ENCODE data around the gene FAM227B. TPM values are rescaled to one million over a fixed set of nuclear protein-coding genes. Genes with fewer than 3 reads are reported as not detected.

The FAM227B gene
- total and polyA plus RNA-seq, 2 donors (not counting 1 experiment from before 2014, with no cell fraction given) = 2.7 to 9.7 TPM

DNA sequence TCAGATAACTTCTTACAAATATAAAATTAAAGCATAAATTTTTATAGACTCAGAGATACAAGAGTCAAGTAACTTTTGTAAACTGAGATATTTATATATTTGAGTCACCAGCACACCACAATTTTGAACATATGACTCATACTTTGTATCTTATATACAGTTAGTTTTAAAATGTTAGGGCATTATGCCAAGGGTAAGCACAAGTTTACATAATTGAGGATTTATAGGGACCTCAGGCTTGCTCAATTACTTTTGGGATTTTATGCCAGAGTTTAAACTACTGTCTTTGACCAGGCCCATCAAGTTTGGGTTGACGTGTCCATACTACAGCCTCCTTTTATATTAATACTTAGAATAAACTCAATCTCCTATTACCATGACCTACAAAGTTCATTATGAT is 205.0 kb downstream of the FAM227B start:
- Histone ChIP-seq H3K4me2 (ENCODE audit: extremely low read depth, insufficient read depth, low read length) (peak overlapping the region; percentile 25), H3K9me3 (ENCODE audit: control insufficient read depth, insufficient read depth, low read depth, low read length) (no peaks in the 10 kb centered on the region), H3K9ac (ENCODE audit: insufficient read depth, low read length) (no peak overlapping the region), H3K4me3 (replicated peaks in 1 of 4; ENCODE audit: control extremely low read depth in 1 of 4, insufficient read depth in 1 of 4, low read depth in 3 of 4, low read length in 4 of 4) (no peak overlapping the region), H3K27ac (ENCODE audit: insufficient read depth, low read length) (peak overlapping the region; percentile 6), H2AFZ (ENCODE audit: low read length) (no peak overlapping the region), H3K27me3 (ENCODE audit: control insufficient read depth, insufficient read depth, low read length) (no peaks in the 10 kb centered on the region), H4K20me1 (ENCODE audit: control insufficient read depth, extremely low read depth, insufficient read depth, low read length) (no peaks in the 10 kb centered on the region), H3K79me2 (ENCODE audit: control insufficient read depth, insufficient read depth, low read length) (no peaks in the 10 kb centered on the region), H3K36me3 (ENCODE audit: control insufficient read depth, insufficient read depth, low read length) (no peaks in the 10 kb centered on the region), H3K4me1 (ENCODE audit: control insufficient read depth, extremely low read depth, insufficient read depth, low read length) (peaks cover 7% of the 10 kb centered on the region)
- no peak for TF ChIP-seq EZH2 (IDR thresholded peaks at IDR 0.05; ENCODE audit: low read length, missing control alignments)
- TF ChIP-seq, protein P1, sequence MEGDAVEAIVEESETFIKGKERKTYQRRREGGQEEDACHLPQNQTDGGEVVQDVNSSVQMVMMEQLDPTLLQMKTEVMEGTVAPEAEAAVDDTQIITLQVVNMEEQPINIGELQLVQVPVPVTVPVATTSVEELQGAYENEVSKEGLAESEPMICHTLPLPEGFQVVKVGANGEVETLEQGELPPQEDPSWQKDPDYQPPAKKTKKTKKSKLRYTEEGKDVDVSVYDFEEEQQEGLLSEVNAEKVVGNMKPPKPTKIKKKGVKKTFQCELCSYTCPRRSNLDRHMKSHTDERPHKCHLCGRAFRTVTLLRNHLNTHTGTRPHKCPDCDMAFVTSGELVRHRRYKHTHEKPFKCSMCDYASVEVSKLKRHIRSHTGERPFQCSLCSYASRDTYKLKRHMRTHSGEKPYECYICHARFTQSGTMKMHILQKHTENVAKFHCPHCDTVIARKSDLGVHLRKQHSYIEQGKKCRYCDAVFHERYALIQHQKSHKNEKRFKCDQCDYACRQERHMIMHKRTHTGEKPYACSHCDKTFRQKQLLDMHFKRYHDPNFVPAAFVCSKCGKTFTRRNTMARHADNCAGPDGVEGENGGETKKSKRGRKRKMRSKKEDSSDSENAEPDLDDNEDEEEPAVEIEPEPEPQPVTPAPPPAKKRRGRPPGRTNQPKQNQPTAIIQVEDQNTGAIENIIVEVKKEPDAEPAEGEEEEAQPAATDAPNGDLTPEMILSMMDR (conservative IDR thresholded peaks at IDR 0.05 in 1 of 2, IDR thresholded peaks at IDR 0.05 in 1 of 2; ENCODE audit: low read depth in 1 of 2, low read length in 2 of 2) = no peak
- DNase-seq (ENCODE audit: low read depth in 2 of 2) = peak; percentile 81 to 99

- no peak overlapping the region for H3K4me3 ChIP-seq (replicated peaks in 1 of 4; ENCODE audit: control extremely low read depth in 1 of 4, insufficient read depth in 1 of 4, low read depth in 3 of 4, low read length in 4 of 4)
- no peaks in the 10 kb centered on the region for H3K79me2 ChIP-seq (ENCODE audit: control insufficient read depth, insufficient read depth, low read length)
- no peaks in the 10 kb centered on the region for H4K20me1 ChIP-seq (ENCODE audit: control insufficient read depth, extremely low read depth, insufficient read depth, low read length)
- peak overlapping the region; percentile 45 for H3K4me2 ChIP-seq (ENCODE audit: extremely low read depth, insufficient read depth, low read length)
- peak in 1 of 2 donors; percentile 34 for DNase-seq (ENCODE audit: low read depth in 2 of 2)
- TF ChIP-seq EZH2 (IDR thresholded peaks at IDR 0.05; ENCODE audit: low read length, missing control alignments) = no peak
- TF ChIP-seq, protein P1 (conservative IDR thresholded peaks at IDR 0.05 in 1 of 2, IDR thresholded peaks at IDR 0.05 in 1 of 2; ENCODE audit: low read depth in 1 of 2, low read length in 2 of 2) = no peak
- H3K27ac ChIP-seq (ENCODE audit: insufficient read depth, low read length) = no peak overlapping the region
- H3K9ac ChIP-seq (ENCODE audit: insufficient read depth, low read length) = no peak overlapping the region
- H2AFZ ChIP-seq (ENCODE audit: low read length) = no peak overlapping the region
- H3K4me1 ChIP-seq (ENCODE audit: control insufficient read depth, extremely low read depth, insufficient read depth, low read length) = peaks cover 9% of the 10 kb centered on the region
- H3K36me3 ChIP-seq (ENCODE audit: control insufficient read depth, insufficient read depth, low read length) = no peaks in the 10 kb centered on the region
- H3K9me3 ChIP-seq (ENCODE audit: control insufficient read depth, insufficient read depth, low read depth, low read length) = no peaks in the 10 kb centered on the region
- no peaks in the 10 kb centered on the region for H3K27me3 ChIP-seq (ENCODE audit: control insufficient read depth, insufficient read depth, low read length)
Observed at GRCh38 chr15:49415149-49415548, 205.5 kb downstream of the FAM227B start.

DNA sequence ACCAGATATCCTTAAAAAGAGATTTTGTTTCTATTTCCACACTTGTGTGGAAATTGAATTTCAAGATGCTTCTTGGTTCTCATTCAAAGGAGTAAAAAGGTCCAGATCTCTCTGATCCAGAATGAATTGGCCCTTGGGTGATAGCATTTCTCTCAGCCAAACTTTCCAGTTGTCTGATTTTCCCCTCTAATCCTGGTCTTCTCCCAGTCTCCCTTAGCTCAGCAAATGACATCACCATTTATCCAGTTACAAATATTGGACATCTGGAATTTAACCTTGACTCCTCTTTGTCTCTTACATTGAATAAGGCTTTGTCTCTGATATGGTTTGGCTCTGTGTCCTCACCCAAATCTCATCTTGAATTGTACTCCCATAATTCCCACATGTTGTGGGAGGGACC is 207.8 kb downstream of the FAM227B start:
- Histone ChIP-seq H3K4me1 (ENCODE audit: control insufficient read depth, extremely low read depth, insufficient read depth, low read length) (peaks cover 10% of the 10 kb centered on the region), H3K27ac (ENCODE audit: insufficient read depth, low read length) (no peak overlapping the region), H3K27me3 (ENCODE audit: control insufficient read depth, insufficient read depth, low read length) (no peaks in the 10 kb centered on the region), H3K4me2 (ENCODE audit: extremely low read depth, insufficient read depth, low read length) (no peak overlapping the region), H4K20me1 (ENCODE audit: control insufficient read depth, extremely low read depth, insufficient read depth, low read length) (no peaks in the 10 kb centered on the region), H2AFZ (ENCODE audit: low read length) (no peak overlapping the region), H3K9ac (ENCODE audit: insufficient read depth, low read length) (no peak overlapping the region), H3K36me3 (ENCODE audit: control insufficient read depth, insufficient read depth, low read length) (no peaks in the 10 kb centered on the region), H3K9me3 (ENCODE audit: control insufficient read depth, insufficient read depth, low read depth, low read length) (no peaks in the 10 kb centered on the region), H3K4me3 (replicated peaks in 1 of 4; ENCODE audit: control extremely low read depth in 1 of 4, insufficient read depth in 1 of 4, low read depth in 3 of 4, low read length in 4 of 4) (no peak overlapping the region), H3K79me2 (ENCODE audit: control insufficient read depth, insufficient read depth, low read length) (no peaks in the 10 kb centered on the region)
- DNase-seq (ENCODE audit: low read depth in 2 of 2) = no peak
- TF ChIP-seq, protein P1 (conservative IDR thresholded peaks at IDR 0.05 in 1 of 2, IDR thresholded peaks at IDR 0.05 in 1 of 2; ENCODE audit: low read depth in 1 of 2, low read length in 2 of 2) = no peak
- no peak for TF ChIP-seq EZH2 (IDR thresholded peaks at IDR 0.05; ENCODE audit: low read length, missing control alignments)
